ENCODE data around the gene INSYN1.

- TF ChIP-seq CTCF (IDR thresholded peaks at IDR 0.05; ENCODE audit: low read depth, low read length, poor library complexity, severe bottlenecking) (peak; percentile 14), EZH2phosphoT487 (IDR thresholded peaks at IDR 0.05; ENCODE audit: borderline replicate concordance, low read length) (no peak)
Measured at GRCh38 chr15:73771385-73772045, 18.4 kb upstream of the INSYN1 start.
